Fibroblast of mammary gland (primary cell): Measurements from ENCODE around the gene RHBDL1.

Source experiments
- DNase-seq: peaks from one replicate; pipeline ENCODE4 v3.0.0-alpha.2; 2010; ENCODE audit warnings: low read depth
- H3K4me3 ChIP-seq: 2 replicates; pipeline ENCODE4 v1.5.1; 2011; ENCODE audit warnings: low read depth, mild to moderate bottlenecking, low read length, moderate library complexity; ENCODE audit not compliant: control insufficient read depth
- CTCF ChIP-seq: conservative IDR thresholded peaks from 2 replicates; pipeline ENCODE4 v1.5.1; 2011; ENCODE audit warnings: low read depth, low read length, inconsistent platforms; ENCODE audit not compliant: control insufficient read depth, insufficient read depth

The RHBDL1 gene

GRCh38 chr16:669666-670065, 5.8 kb upstream of the RHBDL1 start:
- H3K4me3 ChIP-seq, result no peak overlapping the region
- no peak for TF ChIP-seq CTCF
- DNase-seq, result no peak

GRCh38 chr16:670485-671352, 4.8 kb upstream of the RHBDL1 start:
- H3K4me3 ChIP-seq, result no peak overlapping the region
- DNase-seq, result no peak
- no peak for TF ChIP-seq CTCF

- no peak for DNase-seq
- no peak for TF ChIP-seq CTCF
- no peak overlapping the region for H3K4me3 ChIP-seq
Observed at GRCh38 chr16:671353-672131, 3.9 kb upstream of the RHBDL1 start.

DNA sequence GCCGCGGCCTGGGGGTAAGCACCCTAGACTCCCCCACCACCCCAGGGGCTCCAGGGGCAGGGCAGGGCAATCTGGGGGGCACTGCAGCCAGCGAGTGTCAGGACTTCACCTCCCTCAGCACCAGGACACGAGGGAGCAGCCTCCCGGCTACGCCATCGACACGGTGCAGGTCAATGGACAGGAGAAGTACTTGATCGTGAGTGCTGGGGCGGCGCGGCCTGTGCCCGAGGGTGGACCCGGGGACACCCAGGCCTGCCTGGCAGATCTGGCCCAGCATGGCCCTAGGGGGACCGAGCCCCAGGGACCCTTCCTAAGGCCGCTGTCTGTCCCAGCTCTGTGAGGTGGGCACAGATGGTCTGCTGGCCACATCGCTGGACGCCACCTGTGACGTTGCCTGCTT, 3.1 kb upstream of the RHBDL1 start:
- DNase-seq, result no peak
- no peak overlapping the region for H3K4me3 ChIP-seq
- TF ChIP-seq CTCF, result no peak

- DNase-seq, result no peak
- no peak for TF ChIP-seq CTCF
- H3K4me3 ChIP-seq, result no peak overlapping the region
Observed at GRCh38 chr16:672851-673250, 2.6 kb upstream of the RHBDL1 start.

DNA sequence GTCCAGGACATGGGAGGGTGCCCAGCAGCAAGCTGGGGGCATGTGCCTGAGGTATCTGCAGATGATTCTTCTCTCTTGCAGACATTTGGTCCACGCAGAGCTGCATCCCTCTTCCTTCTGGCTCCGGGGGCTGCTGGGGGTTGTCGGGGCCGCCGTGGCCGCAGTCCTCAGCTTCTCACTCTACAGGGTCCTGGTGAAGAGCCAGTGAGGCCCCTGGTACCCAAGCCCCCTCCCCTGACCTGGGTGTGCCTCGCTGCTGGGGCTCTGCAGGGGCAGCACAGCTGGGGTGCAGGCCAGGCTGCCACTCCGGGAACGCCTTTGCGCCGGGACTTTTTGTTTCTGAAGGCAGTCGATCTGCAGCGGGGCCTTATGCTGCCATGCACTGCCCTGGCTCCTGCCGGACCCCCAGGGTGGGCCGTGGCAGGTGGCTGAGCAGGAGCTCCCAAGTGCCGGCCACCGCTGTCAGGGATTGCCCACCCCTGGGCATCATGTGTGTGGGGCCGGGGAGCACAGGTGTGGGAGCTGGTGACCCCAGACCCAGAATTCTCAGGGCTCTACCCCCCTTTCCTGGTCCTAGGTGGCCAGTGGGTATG, 2.0 kb upstream of the RHBDL1 start:
- DNase-seq, result no peak
- TF ChIP-seq CTCF, result no peak
- no peak overlapping the region for H3K4me3 ChIP-seq
